GM21619 (cell line): ENCODE results near the gene C10orf71.

ENCODE experiments used
- ATAC-seq: cut with Tn5 transposase; IDR thresholded peaks from one replicate; pipeline ENCODE4 v1.9.1; 2021; ENCODE audit not compliant: unreplicated experiment

Gene C10orf71

GRCh38 chr10:49330127-49330665 lies 31.2 kb downstream of the C10orf71 start:
- no peak for ATAC-seq

- no peak for ATAC-seq
Measured at GRCh38 chr10:49331431-49331830, 32.5 kb downstream of the C10orf71 start.

DNA sequence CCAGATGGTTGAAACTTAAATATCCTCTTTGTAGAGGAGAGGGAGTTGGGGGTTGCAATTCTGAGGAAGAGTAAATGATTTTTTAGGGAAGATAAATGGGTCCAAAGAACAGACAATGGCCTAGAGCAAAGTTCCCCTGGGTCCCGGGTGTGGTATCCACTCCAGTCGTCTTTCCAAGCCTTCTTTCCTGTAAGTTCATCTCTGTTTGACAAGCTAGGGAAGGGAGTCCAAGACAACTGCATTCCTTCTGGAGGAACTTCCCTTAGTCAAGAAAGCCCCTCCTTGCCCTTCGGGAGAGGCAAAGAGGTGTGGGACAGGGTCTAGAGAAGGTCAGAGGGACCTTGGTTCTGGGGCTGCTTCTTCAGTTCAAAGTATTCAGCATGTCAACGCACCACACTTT lies 33.4 kb downstream of the C10orf71 start:
- ATAC-seq, result no peak

DNA sequence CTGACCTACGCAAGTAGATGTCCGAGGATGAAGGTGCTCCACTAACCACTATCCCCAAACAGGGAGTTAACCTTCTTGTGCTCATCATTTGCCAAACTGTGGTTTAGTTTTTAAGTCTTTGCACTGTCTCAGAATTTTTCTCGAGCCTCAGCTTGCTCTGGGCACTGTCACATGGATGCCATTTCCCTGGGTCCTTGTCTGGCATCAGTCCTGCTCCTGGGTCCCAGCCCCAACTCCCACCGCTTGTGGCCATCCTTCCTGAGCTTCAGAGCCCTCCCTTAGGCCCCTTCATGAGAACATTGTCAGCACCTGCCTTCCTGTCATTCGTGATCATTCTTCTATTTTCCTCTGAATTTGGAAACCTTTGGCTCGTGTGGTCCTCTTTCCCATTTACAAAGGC lies 33.8 kb downstream of the C10orf71 start:
- no peak for ATAC-seq

GRCh38 chr10:49333192-49333591 lies 34.2 kb downstream of the C10orf71 start:
- ATAC-seq, result no peak

DNA sequence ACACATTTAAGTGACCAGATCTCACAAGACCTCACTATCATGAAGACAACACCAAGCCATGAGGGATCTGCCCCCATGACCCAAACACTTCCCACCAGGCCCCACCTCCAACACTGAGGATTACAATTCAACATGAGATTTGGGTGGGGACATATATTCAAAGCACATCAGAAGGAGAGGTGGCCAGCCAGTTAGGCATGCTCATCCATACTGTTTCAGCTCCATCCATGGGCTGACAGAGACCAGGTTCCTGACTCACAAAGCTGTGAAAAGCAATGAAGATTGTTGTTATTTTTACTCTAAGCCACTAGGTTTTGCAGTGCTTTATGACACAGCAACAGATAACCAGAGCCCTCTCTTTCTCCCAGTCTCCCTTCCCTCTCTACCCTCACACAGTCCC lies 36.0 kb downstream of the C10orf71 start:
- ATAC-seq, result no peak

DNA sequence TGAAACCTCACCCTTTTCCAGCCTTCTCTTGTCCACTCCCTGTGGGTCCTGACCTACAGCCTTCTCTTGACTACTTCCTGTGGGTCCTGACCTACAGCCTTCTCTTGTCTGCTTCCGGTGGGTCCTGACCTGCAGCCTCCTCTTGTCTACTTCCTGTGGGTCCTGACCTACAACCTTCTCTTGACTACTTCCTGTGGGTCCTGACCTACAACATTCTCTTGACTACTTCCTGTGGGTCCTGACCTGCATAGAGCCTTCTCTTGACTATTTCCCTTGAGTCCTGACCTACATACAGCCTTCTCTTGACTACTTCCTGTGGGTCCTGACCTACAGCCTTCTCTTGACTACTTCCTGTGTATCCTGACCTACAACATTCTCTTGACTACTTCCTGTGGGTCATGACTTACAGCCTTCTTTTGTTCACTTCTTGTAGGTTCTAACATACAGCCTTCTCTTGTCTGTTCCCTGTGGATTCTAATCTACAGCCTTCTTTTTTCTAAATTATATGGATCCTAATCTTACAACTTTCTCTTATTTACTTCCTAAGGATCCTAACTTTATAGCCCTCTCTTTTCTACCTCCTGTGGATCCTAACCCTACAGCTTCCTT lies 36.5 kb downstream of the C10orf71 start:
- ATAC-seq, result no peak

- no peak for ATAC-seq
Measured at GRCh38 chr10:49338604-49339003, 39.6 kb downstream of the C10orf71 start.

DNA sequence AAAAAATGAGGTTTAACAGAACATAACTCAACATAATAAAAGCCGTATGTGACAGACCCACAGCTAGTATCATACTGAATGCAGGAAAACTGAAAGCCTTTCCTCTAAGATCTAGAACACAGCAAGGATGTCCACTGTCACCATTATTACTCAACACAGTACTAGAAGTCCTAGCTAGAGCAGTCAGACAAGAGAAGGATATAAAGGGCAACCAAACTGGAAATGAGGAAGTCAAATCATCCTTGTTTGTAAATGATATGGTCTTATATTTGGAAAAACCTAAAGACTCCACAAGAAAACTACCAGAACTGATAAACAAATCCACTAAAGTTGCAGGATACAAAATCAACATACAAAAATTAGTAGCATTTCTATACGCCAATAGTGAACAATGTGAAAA lies 45.9 kb downstream of the C10orf71 start:
- ATAC-seq, result no peak

GRCh38 chr10:49347342-49347741 lies 48.4 kb downstream of the C10orf71 start:
- no peak for ATAC-seq

GRCh38 chr10:49347827-49348226 lies 48.9 kb downstream of the C10orf71 start:
- ATAC-seq, result no peak

- no peak for ATAC-seq
Measured at GRCh38 chr10:49348593-49348992, 49.6 kb downstream of the C10orf71 start.

DNA sequence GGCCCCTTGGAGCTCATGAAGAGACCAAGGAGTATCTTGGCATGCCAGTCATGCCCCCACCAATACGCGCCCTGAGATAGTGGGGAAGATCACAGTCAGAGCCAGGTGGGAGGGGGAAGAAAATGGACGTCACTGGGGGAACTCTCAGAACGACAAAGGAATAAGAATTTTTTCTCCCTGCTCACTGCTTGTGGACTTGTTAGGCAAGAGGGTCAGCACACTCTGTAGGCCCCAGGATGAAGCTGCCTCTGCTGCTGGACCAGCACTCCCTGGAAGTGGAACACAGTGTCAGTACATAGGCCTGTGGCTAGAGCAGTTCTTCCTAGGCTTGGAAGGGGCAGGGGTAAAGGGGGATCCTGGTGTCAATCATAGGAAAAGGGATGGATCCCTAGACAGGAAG lies 50.4 kb downstream of the C10orf71 start:
- no peak for ATAC-seq

- ATAC-seq, result no peak
Measured at GRCh38 chr10:49350138-49350537, 51.2 kb downstream of the C10orf71 start.

GRCh38 chr10:49350846-49351532 lies 52.0 kb downstream of the C10orf71 start:
- ATAC-seq, result no peak

DNA sequence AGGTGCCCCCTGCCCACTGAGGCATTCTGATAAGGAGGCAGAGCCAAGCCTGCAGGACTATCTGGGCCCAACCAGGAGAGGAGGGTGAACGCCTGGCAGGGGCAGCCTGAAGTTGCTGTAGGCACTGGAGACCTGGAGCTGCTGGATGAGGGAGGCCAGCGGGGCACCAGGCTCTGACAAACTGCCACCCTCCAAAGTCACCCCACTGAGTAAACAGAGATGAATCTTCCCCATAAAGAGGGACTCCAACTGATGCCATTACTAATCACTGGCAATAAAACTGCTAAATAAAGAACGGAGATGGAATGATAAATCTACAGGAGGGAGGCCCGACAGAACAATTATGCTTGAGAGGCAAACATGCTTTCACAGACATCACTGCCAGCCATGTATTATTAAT lies 52.7 kb downstream of the C10orf71 start:
- no peak for ATAC-seq

DNA sequence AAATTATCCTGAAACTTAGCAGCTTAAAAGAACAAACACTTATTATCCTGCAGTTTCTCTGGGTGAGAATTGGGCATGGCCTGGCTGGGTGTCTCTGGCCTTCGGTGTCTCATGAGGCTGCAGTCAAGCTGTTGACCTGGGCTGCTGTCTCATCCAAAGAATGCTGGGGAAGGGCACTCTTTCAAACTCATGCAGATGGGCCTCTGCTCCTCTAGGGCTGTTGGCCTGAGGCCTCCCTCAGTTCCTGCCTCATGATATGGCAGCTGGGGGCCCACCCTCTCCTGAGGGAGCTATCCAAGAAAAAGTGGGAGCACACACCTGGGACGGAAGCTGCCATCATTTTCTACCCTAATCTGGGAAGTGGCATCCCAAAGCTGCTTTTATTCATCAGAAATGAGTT lies 53.4 kb downstream of the C10orf71 start:
- ATAC-seq, result no peak

DNA sequence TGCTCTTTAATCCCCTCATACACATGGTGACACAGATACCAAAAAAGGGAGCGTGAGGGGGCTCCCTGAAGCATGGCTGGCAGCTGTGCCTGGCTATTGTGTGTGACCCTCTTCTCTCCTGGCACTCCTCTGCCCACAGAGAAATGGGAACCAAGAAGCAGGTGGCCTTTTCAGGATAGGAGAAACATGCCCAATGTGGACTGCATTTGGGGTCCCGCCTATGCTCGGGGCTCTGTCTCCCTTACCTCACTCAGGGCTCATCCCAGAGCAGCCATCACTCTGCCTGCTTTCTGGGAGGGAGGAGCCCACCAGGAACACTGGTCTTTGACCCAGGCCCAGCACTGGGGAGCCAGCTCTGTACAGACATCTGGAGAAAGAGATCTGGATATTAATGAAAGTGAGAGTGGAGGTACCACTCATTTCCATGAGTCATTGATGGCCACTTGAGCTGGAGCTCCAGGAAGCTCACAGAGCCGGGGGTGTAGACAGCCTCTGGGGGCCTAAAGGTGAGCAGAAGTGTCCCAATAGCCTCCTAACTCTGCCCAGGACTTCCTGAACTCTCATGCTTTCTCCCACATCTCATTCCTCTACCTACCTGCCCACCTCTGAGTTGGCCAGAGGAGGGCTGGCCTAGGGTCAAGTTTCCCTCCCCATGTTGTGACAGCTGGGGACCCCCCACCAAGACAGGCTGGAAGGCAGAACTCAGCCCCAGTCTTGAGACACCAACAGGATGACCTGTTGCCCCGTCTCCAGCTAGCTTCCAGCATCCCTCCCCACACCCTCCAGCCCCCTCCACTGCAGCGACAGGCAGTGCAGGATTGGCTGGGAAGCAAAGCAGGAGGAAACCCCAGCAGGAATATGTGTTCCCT lies 54.3 kb downstream of the C10orf71 start:
- no peak for ATAC-seq

DNA sequence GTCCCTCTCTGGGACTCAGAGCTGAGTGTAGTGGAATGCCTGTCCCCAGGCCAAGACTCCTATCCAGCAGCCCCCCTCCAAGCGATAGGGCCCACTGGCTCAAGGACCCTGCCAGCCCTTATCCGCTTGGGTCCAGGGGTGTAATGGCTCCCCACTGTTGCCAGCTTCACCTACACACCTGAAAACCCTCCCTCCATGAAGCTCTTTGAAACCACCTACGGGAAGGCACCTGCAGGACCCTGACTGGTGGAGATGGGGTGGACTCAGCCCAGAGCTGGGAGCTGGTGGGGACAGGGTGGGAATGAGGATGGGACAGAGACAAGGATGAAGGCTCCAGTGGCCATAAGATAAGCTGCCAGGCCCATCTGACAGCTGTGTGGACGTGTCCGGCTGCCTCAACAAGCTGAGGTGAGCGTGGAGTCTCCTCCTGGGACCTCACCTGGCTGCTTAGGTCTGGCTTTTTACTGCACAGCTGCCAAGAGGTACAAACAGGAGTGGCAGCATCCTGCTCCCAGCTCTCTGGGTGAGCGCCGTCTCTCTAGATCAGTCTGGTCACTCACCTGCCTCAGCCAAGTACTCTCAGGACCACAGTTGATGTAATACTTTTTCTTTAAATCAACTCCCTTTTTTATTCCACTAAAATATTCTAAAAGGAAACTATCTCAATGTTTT lies 55.1 kb downstream of the C10orf71 start:
- no peak for ATAC-seq

DNA sequence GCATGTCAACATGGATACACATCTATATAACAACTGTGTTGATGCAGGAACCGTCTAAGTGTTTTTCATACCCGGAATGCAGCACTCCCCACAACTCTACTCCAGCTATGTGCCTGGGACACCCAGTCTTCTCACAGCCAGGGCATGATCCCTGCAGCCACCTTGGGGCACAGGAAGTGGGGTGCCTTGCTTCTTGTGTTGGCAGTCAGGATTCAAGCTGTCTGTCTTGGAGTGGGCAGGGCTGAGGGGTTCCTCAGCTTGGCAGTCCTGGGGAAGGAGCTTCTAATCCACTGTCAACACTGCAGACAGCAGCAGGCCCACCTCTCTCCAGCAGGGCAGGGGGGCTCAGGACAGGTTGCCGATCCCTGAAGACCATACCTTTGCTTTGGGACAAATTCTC lies 55.6 kb downstream of the C10orf71 start:
- ATAC-seq, result no peak

DNA sequence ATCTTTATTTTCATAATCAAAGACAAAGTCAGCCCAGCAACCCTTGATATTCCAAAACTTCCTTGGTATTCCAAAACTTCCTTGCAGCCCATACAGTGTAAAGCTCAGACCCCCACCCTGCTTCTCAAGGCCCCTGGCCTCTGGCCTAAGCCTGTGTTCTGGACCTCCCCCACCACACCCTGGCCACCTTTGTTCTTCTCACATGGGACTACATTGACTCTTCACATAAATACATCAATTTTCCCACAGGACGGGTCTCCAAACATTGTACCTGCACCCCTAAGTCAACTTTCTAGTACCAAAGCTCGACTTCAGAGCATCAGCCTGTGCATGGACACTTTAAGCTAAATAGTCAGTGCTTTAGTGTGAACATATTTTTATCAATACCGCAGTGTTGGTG lies 56.3 kb downstream of the C10orf71 start:
- no peak for ATAC-seq
